HepG2 (cell line): ENCODE results near the gene TRMT112. TPM values are rescaled to one million over a fixed set of nuclear protein-coding genes. Genes with fewer than 3 reads are reported as not detected.

ENCODE experiments used
- ADNP ChIP-seq: sonication (generic); formaldehyde crosslinking; IDR thresholded peaks from 2 replicates; pipeline ENCODE4 v1.4.0; 2020; ENCODE audit warnings: missing genetic modification reagents
- CBX2 ChIP-seq, 2 experiments: fragments of 200-600 bp in 1 of 2; sonication (generic); formaldehyde crosslinking in 1 of 2; IDR thresholded peaks; 2 replicates each; pipeline versions ENCODE4 v1.7.0 to v1.8.1; 2018 to 2022; ENCODE audit warnings: low read depth in 2 of 2, low read length in 1 of 2, mild to moderate bottlenecking in 1 of 2, missing genetic modification reagents in 1 of 2
- EEA1 ChIP-seq: sonication (generic); formaldehyde crosslinking; IDR thresholded peaks from 2 replicates; pipeline ENCODE4 v1.5.1; 2020; ENCODE audit warnings: mild to moderate bottlenecking, missing genetic modification reagents, borderline replicate concordance
- HOXA5 ChIP-seq: sonication (generic); formaldehyde crosslinking; IDR thresholded peaks from 2 replicates; pipeline ENCODE4 v1.4.0; 2020; ENCODE audit warnings: missing genetic modification reagents
- IRF1 ChIP-seq: sonication (generic); formaldehyde crosslinking; IDR thresholded peaks from 2 replicates; pipeline ENCODE4 v1.4.0; 2020; ENCODE audit warnings: low read depth, mild to moderate bottlenecking, missing genetic modification reagents
- IRX3 ChIP-seq: sonication (generic); formaldehyde crosslinking; IDR thresholded peaks from 2 replicates; pipeline ENCODE4 v1.8.1; 2023; ENCODE audit warnings: mild to moderate bottlenecking, low read depth, missing genetic modification reagents, borderline replicate concordance
- MLX ChIP-seq: IDR thresholded peaks from 2 replicates; pipeline ENCODE4 v1.6.1; 2016
- NBN ChIP-seq: fragments of 450-650 bp; conservative IDR thresholded peaks from 2 replicates; pipeline ENCODE4 v1.6.1; 2017
- SUZ12 ChIP-seq: fragments of 150-350 bp; IDR thresholded peaks from 2 replicates; pipeline ENCODE4 v1.6.1; 2014; ENCODE audit warnings: low read depth, low read length
- ZBTB42 ChIP-seq: sonication (generic); formaldehyde crosslinking; IDR thresholded peaks from 2 replicates; pipeline ENCODE4 v1.5.0; 2020; ENCODE audit warnings: mild to moderate bottlenecking, missing genetic modification reagents
- ZKSCAN5 ChIP-seq: sonication (generic); formaldehyde crosslinking; IDR thresholded peaks from 2 replicates; pipeline ENCODE4 v1.5.1; 2020; ENCODE audit warnings: mild to moderate bottlenecking, missing genetic modification reagents
- ZNF329 ChIP-seq: sonication (generic); formaldehyde crosslinking; IDR thresholded peaks from 2 replicates; pipeline ENCODE4 v1.9.0; 2021; ENCODE audit warnings: low read depth, mild to moderate bottlenecking, missing genetic modification reagents
- ZNF335 ChIP-seq: sonication (generic); formaldehyde crosslinking; IDR thresholded peaks from 2 replicates; pipeline ENCODE4 v1.4.0; 2020; ENCODE audit warnings: missing genetic modification reagents
- ZNF562 ChIP-seq: sonication (generic); formaldehyde crosslinking; IDR thresholded peaks from 2 replicates; pipeline ENCODE4 v1.8.0; 2022; ENCODE audit warnings: missing genetic modification reagents, borderline replicate concordance
- ZNF790 ChIP-seq: sonication (generic); formaldehyde crosslinking; IDR thresholded peaks from 2 replicates; pipeline ENCODE4 v1.8.0; 2022; ENCODE audit warnings: missing genetic modification reagents, mild to moderate bottlenecking, borderline replicate concordance
- ZSCAN30 ChIP-seq: sonication (generic); formaldehyde crosslinking; IDR thresholded peaks from 2 replicates; pipeline ENCODE4 v1.5.0; 2020; ENCODE audit warnings: mild to moderate bottlenecking, missing genetic modification reagents
- polyA plus RNA-seq, 8 experiments: library from polyadenylated mRNA; depleted of rRNA in 3 of 8; stranded (reverse) in 7 of 8; unstranded in 1 of 8; fragments of >200 nt; fragmentation: Illumina TruSeq in 4 of 8; extraction: Trizol in 4 of 8; gene quantifications; 2 replicates each; pipeline versions ENCODE4 v1.2.1 to v1.2.3, GENCODE V29; 2011 to 2016; ENCODE audit warnings: low read depth in 4 of 8, missing spikeins in 1 of 8, mixed read lengths in 1 of 8; ENCODE audit not compliant: insufficient read depth in 1 of 8
- total RNA-seq, 5 experiments: library from RNA; depleted of rRNA; stranded (reverse); fragments of >200 nt; fragmentation: Illumina TruSeq; extraction: Trizol; gene quantifications; 2 replicates each; pipeline ENCODE4 v1.2.3, GENCODE V29; 2016; ENCODE audit warnings: low read depth in 1 of 5
- TF ChIP-seq, protein P1 (sequence below): sonication (generic); formaldehyde crosslinking; IDR thresholded peaks from 2 replicates; pipeline ENCODE4 v1.4.0; 2020; ENCODE audit warnings: low read depth, mild to moderate bottlenecking, missing genetic modification reagents
- TF ChIP-seq, protein P2 (sequence below): sonication (generic); formaldehyde crosslinking; conservative IDR thresholded peaks from 2 replicates; pipeline ENCODE4 v1.4.0; 2020; ENCODE audit warnings: missing genetic modification reagents
- TF ChIP-seq, protein P3 (sequence below): sonication (generic); formaldehyde crosslinking; IDR thresholded peaks from 2 replicates; pipeline ENCODE4 v1.5.0; 2020; ENCODE audit warnings: mild to moderate bottlenecking, missing genetic modification reagents
- TF ChIP-seq, protein P4 (sequence below): sonication (generic); formaldehyde crosslinking; IDR thresholded peaks from 2 replicates; pipeline ENCODE4 v1.5.1; 2020; ENCODE audit warnings: missing genetic modification reagents, mild to moderate bottlenecking, borderline replicate concordance

Gene TRMT112
- total and polyA plus RNA-seq, 2 of the 13 experiments (the other 11 are each of a cell fraction or from before 2014, with no cell fraction given) = 186 to 409 TPM

- TF ChIP-seq HOXA5 = peak; percentile 79
- TF ChIP-seq, protein P1, sequence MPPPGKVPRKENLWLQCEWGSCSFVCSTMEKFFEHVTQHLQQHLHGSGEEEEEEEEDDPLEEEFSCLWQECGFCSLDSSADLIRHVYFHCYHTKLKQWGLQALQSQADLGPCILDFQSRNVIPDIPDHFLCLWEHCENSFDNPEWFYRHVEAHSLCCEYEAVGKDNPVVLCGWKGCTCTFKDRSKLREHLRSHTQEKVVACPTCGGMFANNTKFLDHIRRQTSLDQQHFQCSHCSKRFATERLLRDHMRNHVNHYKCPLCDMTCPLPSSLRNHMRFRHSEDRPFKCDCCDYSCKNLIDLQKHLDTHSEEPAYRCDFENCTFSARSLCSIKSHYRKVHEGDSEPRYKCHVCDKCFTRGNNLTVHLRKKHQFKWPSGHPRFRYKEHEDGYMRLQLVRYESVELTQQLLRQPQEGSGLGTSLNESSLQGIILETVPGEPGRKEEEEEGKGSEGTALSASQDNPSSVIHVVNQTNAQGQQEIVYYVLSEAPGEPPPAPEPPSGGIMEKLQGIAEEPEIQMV (CRISPR knock-in tag) = no peak
- no peak for TF ChIP-seq ZNF562 (CRISPR knock-in tag)
- TF ChIP-seq SUZ12 = no peak
- TF ChIP-seq MLX (CRISPR knock-in tag) = peak; percentile 26; the same call in 1 of the 2 replicates
- TF ChIP-seq EEA1 (CRISPR knock-in tag) = 0 out of 2 replicates have a peak, but pooled peaks have one; percentile 63
- TF ChIP-seq ADNP (CRISPR knock-in tag) = no peak
- TF ChIP-seq, protein P2, sequence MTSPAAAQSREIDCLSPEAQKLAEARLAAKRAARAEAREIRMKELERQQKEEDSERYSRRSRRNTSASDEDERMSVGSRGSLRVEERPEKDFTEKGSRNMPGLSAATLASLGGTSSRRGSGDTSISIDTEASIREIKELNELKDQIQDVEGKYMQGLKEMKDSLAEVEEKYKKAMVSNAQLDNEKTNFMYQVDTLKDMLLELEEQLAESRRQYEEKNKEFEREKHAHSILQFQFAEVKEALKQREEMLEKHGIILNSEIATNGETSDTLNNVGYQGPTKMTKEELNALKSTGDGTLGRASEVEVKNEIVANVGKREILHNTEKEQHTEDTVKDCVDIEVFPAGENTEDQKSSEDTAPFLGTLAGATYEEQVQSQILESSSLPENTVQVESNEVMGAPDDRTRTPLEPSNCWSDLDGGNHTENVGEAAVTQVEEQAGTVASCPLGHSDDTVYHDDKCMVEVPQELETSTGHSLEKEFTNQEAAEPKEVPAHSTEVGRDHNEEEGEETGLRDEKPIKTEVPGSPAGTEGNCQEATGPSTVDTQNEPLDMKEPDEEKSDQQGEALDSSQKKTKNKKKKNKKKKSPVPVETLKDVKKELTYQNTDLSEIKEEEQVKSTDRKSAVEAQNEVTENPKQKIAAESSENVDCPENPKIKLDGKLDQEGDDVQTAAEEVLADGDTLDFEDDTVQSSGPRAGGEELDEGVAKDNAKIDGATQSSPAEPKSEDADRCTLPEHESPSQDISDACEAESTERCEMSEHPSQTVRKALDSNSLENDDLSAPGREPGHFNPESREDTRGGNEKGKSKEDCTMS (CRISPR knock-in tag) = no peak
- no peak for TF ChIP-seq IRF1 (CRISPR knock-in tag)
- TF ChIP-seq, protein P3, sequence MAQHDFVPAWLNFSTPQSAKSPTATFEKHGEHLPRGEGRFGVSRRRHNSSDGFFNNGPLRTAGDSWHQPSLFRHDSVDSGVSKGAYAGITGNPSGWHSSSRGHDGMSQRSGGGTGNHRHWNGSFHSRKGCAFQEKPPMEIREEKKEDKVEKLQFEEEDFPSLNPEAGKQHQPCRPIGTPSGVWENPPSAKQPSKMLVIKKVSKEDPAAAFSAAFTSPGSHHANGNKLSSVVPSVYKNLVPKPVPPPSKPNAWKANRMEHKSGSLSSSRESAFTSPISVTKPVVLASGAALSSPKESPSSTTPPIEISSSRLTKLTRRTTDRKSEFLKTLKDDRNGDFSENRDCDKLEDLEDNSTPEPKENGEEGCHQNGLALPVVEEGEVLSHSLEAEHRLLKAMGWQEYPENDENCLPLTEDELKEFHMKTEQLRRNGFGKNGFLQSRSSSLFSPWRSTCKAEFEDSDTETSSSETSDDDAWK (CRISPR knock-in tag) = no peak
- no peak for TF ChIP-seq ZBTB42
- no peak for TF ChIP-seq ZNF790
- no peak for TF ChIP-seq NBN
- no peak for TF ChIP-seq CBX2 (IDR thresholded peaks at IDR 0.05; ENCODE audit: low read depth, low read length)
- TF ChIP-seq CBX2 (CRISPR knock-in tag; IDR thresholded peaks at IDR 0.05; ENCODE audit: low read depth) = no peak
- no peak for TF ChIP-seq ZKSCAN5 (CRISPR knock-in tag)
- TF ChIP-seq, protein P4, sequence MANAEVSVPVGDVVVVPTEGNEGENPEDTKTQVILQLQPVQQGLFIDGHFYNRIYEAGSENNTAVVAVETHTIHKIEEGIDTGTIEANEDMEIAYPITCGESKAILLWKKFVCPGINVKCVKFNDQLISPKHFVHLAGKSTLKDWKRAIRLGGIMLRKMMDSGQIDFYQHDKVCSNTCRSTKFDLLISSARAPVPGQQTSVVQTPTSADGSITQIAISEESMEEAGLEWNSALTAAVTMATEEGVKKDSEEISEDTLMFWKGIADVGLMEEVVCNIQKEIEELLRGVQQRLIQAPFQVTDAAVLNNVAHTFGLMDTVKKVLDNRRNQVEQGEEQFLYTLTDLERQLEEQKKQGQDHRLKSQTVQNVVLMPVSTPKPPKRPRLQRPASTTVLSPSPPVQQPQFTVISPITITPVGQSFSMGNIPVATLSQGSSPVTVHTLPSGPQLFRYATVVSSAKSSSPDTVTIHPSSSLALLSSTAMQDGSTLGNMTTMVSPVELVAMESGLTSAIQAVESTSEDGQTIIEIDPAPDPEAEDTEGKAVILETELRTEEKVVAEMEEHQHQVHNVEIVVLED (CRISPR knock-in tag) = peak; percentile 90
- TF ChIP-seq ZNF335 = peak; percentile 78; the same call in 1 of the 2 replicates
- no peak for TF ChIP-seq IRX3 (CRISPR knock-in tag)
- 0 out of 2 replicates have a peak, but pooled peaks have one; percentile 1 for TF ChIP-seq ZNF329
- TF ChIP-seq ZSCAN30 (CRISPR knock-in tag) = no peak
Measured at GRCh38 chr11:64269540-64270220, 47.7 kb downstream of the TRMT112 start (continued).
